SK-N-SH (cell line): ENCODE measurements around the gene ZC3H12A. TPM values are rescaled to one million over a fixed set of nuclear protein-coding genes. Genes with fewer than 3 reads are reported as not detected.

Experiments
- CTCF ChIA-PET: fragments of 300-600, 350-600 bp; formaldehyde crosslinking; extraction: SDS; loops from one replicate; lab custom pipeline; 2021; lab: Yijun Ruan, JAX
- POLR2A ChIA-PET: fragments of 350-600 bp; sonication (Branson Sonifier 250); formaldehyde crosslinking; extraction: SDS; loops from one replicate; lab custom pipeline; 2020; ENCODE audit warnings: antibody characterized with exemption, inconsistent platforms; lab: Yijun Ruan, JAX
- DNase-seq: peaks from one replicate; pipeline ENCODE4 v3.0.0; 2012
- H2AFZ ChIP-seq: fragments of 200-600 bp; sonication (generic); 2 replicates; pipeline ENCODE4 v1.8.1; 2016; ENCODE audit warnings: antibody characterized with exemption, mild to moderate bottlenecking, low read depth
- H3F3A ChIP-seq: fragments of 200-600 bp; sonication (generic); replicated peaks from 2 replicates; pipeline ENCODE3; 2016; ENCODE audit warnings: antibody characterized with exemption, mild to moderate bottlenecking; ENCODE audit not compliant: insufficient read depth
- H3K27ac ChIP-seq, 2 experiments: fragments of 200-500 bp in 1 of 2; fragments of 200-600 bp in 1 of 2; sonication (Bioruptor generic) in 1 of 2; sonication (generic), shearing (Covaris generic) in 1 of 2; 2 replicates each; pipeline versions ENCODE4 v1.5.1 to v1.6.1; 2014 to 2016; ENCODE audit warnings: low read depth in 2 of 2, inconsistent platforms in 1 of 2, low read length in 1 of 2, mild to moderate bottlenecking in 1 of 2, mixed read lengths in 1 of 2
- H3K27me3 ChIP-seq: fragments of 200-600 bp; sonication (generic), shearing (Covaris generic); 2 replicates; pipeline ENCODE4 v1.6.1; 2016; ENCODE audit warnings: mixed run types; ENCODE audit not compliant: insufficient read depth
- H3K36me3 ChIP-seq, 2 experiments: fragments of 200-500 bp in 1 of 2; fragments of 200-600 bp in 1 of 2; sonication (Bioruptor generic) in 1 of 2; sonication (generic) in 1 of 2; replicated peaks in 1 of 2; 2 replicates each; pipeline versions ENCODE3 to v1.5.1; 2014 to 2016; ENCODE audit warnings: low read length in 1 of 2, mild to moderate bottlenecking in 1 of 2; ENCODE audit not compliant: insufficient read depth in 2 of 2, control insufficient read depth in 1 of 2
- H3K4me1 ChIP-seq, 2 experiments: fragments of 200-500 bp in 1 of 2; fragments of 200-600 bp in 1 of 2; sonication (Bioruptor generic) in 1 of 2; sonication (generic), shearing (Covaris generic) in 1 of 2; 2 replicates each; pipeline versions ENCODE4 v1.5.1 to v1.6.1; 2014 to 2016; ENCODE audit warnings: low read depth in 1 of 2, low read length in 1 of 2, mixed run types in 1 of 2; ENCODE audit not compliant: insufficient read depth in 2 of 2, control insufficient read depth in 1 of 2
- H3K4me2 ChIP-seq: fragments of 200-600 bp; sonication (generic), shearing (Covaris generic); 2 replicates; pipeline ENCODE4 v1.6.1; 2017; ENCODE audit warnings: mixed run types
- H3K4me3 ChIP-seq, 2 experiments: fragments of 200-500 bp in 1 of 2; fragments of 200-600 bp in 1 of 2; sonication (Bioruptor generic) in 1 of 2; sonication (generic), shearing (Covaris generic) in 1 of 2; 2 replicates each; pipeline versions ENCODE4 v1.5.1 to v1.8.1; 2014 to 2016; ENCODE audit warnings: low read depth in 2 of 2, inconsistent platforms in 1 of 2, low read length in 1 of 2, mild to moderate bottlenecking in 1 of 2, mixed read lengths in 1 of 2, moderate library complexity in 1 of 2
- H3K79me2 ChIP-seq: fragments of 200-600 bp; sonication (generic); 2 replicates; pipeline ENCODE4 v1.8.1; 2017; ENCODE audit warnings: mild to moderate bottlenecking; ENCODE audit not compliant: insufficient read depth
- H3K9ac ChIP-seq: fragments of 200-600 bp; sonication (generic); 2 replicates; pipeline ENCODE4 v1.6.1; 2017; ENCODE audit warnings: mixed run types
- H3K9me2 ChIP-seq: fragments of 200-600 bp; sonication (generic); 2 replicates; pipeline ENCODE4 v1.6.1; 2017; ENCODE audit warnings: mixed run types
- H3K9me3 ChIP-seq: fragments of 200-600 bp; sonication (generic); 2 replicates; pipeline ENCODE4 v1.6.1; 2017; ENCODE audit warnings: mixed run types, mild to moderate bottlenecking, moderate library complexity
- H4K20me1 ChIP-seq: fragments of 200-600 bp; sonication (generic); 2 replicates; pipeline ENCODE4 v1.6.1; 2017; ENCODE audit warnings: mild to moderate bottlenecking, mixed run types; ENCODE audit not compliant: insufficient read depth
- CHD2 ChIP-seq: fragments of 150-350 bp; IDR thresholded peaks from 2 replicates; pipeline ENCODE4 v1.6.1; 2018; ENCODE audit warnings: low read length; ENCODE audit not compliant: partially characterized antibody
- ELF1 ChIP-seq: IDR thresholded peaks from 2 replicates; pipeline ENCODE4 v1.4.0; 2012
- EP300 ChIP-seq, 2 experiments: IDR thresholded peaks; 2 replicates each; pipeline versions ENCODE4 v1.4.0 to v1.6.1; 2012; ENCODE audit warnings: borderline replicate concordance in 1 of 2, low read depth in 1 of 2, low read length in 1 of 2
- FOXJ3 ChIP-seq: sonication (generic); formaldehyde crosslinking; IDR thresholded peaks from 2 replicates; pipeline ENCODE4 v1.5.1; 2020; ENCODE audit warnings: mild to moderate bottlenecking, missing genetic modification reagents
- GABPA ChIP-seq: IDR thresholded peaks from 2 replicates; pipeline ENCODE4 v1.4.0; 2012; ENCODE audit warnings: low read depth, mild to moderate bottlenecking
- JUND ChIP-seq: IDR thresholded peaks from 2 replicates; pipeline ENCODE4 v1.4.0; 2012
- NFIC ChIP-seq: IDR thresholded peaks from 2 replicates; pipeline ENCODE4 v1.4.0; 2012; ENCODE audit warnings: borderline replicate concordance
- RCOR1 ChIP-seq: fragments of 150-350 bp; IDR thresholded peaks from 2 replicates; pipeline ENCODE4 v1.6.1; 2017; ENCODE audit warnings: antibody characterized with exemption, low read length
- RXRA ChIP-seq: IDR thresholded peaks from 2 replicates; pipeline ENCODE4 v1.4.0; 2012; ENCODE audit warnings: low read depth, mild to moderate bottlenecking, borderline replicate concordance
- SIN3A ChIP-seq: IDR thresholded peaks from 2 replicates; pipeline ENCODE4 v1.6.1; 2012; ENCODE audit warnings: low read depth, mild to moderate bottlenecking, low read length, moderate library complexity, borderline replicate concordance
- SMC3 ChIP-seq: IDR thresholded peaks from 2 replicates; pipeline ENCODE4 v1.6.1; 2012; ENCODE audit warnings: low read depth, low read length, improper control_type of control experiment
- TEAD4 ChIP-seq: IDR thresholded peaks from 2 replicates; pipeline ENCODE4 v1.4.0; 2012; ENCODE audit warnings: mild to moderate bottlenecking, borderline replicate concordance; ENCODE audit not compliant: insufficient read depth
- USF2 ChIP-seq: fragments of 150-350 bp; IDR thresholded peaks from 2 replicates; pipeline ENCODE4 v1.6.1; 2017; ENCODE audit warnings: antibody characterized with exemption, low read length, low read depth, borderline replicate concordance
- WGBS: methylation state at CpG from one replicate; pipeline ENCODE4 v1.1.6; 2017; ENCODE audit warnings: low lambda C conversion rate; 5-methylcytosine and 5-hydroxymethylcytosine counted together
- polyA plus RNA-seq, 3 experiments: library from polyadenylated mRNA; depleted of rRNA; stranded (reverse); fragments of >200 nt; gene quantifications; 2 replicates each; pipeline ENCODE4 v1.2.3, GENCODE V29; 2012
- TF ChIP-seq, protein P1 (sequence below): IDR thresholded peaks from 2 replicates; pipeline ENCODE4 v1.6.1; 2012; ENCODE audit warnings: mild to moderate bottlenecking, low read depth, low read length, moderate library complexity
- TF ChIP-seq, protein P2 (sequence below): IDR thresholded peaks from 2 replicates; pipeline ENCODE4 v1.4.0; 2012; ENCODE audit warnings: low read depth, borderline replicate concordance
- TF ChIP-seq, protein P3 (sequence below): IDR thresholded peaks from 2 replicates; pipeline ENCODE4 v1.4.0; 2012; ENCODE audit warnings: low read depth, borderline replicate concordance
- TF ChIP-seq, protein P4 (sequence below): IDR thresholded peaks from 2 replicates; pipeline ENCODE4 v1.4.0; 2012; ENCODE audit warnings: low read depth

The ZC3H12A gene
- polyA plus RNA-seq, 1 of the 3 experiments (the other 2 are of a cell fraction), result 8.9 TPM

- no peaks in the 10 kb centered on the region for H3K27me3 ChIP-seq
- H4K20me1 ChIP-seq, result no peaks in the 10 kb centered on the region
- POLR2A ChIA-PET, result no interaction called here
- WGBS, result 87% methylated on average over 8 of the region's 8 CpGs
- H3K4me2 ChIP-seq, result peak overlapping the region; percentile 96
- H3K4me3 ChIP-seq, result no peak overlapping the region
- peaks cover 12 to 45% of the 10 kb centered on the region in 2 experiments for H3K36me3 ChIP-seq
- TF ChIP-seq, protein P1, sequence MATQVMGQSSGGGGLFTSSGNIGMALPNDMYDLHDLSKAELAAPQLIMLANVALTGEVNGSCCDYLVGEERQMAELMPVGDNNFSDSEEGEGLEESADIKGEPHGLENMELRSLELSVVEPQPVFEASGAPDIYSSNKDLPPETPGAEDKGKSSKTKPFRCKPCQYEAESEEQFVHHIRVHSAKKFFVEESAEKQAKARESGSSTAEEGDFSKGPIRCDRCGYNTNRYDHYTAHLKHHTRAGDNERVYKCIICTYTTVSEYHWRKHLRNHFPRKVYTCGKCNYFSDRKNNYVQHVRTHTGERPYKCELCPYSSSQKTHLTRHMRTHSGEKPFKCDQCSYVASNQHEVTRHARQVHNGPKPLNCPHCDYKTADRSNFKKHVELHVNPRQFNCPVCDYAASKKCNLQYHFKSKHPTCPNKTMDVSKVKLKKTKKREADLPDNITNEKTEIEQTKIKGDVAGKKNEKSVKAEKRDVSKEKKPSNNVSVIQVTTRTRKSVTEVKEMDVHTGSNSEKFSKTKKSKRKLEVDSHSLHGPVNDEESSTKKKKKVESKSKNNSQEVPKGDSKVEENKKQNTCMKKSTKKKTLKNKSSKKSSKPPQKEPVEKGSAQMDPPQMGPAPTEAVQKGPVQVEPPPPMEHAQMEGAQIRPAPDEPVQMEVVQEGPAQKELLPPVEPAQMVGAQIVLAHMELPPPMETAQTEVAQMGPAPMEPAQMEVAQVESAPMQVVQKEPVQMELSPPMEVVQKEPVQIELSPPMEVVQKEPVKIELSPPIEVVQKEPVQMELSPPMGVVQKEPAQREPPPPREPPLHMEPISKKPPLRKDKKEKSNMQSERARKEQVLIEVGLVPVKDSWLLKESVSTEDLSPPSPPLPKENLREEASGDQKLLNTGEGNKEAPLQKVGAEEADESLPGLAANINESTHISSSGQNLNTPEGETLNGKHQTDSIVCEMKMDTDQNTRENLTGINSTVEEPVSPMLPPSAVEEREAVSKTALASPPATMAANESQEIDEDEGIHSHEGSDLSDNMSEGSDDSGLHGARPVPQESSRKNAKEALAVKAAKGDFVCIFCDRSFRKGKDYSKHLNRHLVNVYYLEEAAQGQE, result no peak
- TF ChIP-seq, protein P2, sequence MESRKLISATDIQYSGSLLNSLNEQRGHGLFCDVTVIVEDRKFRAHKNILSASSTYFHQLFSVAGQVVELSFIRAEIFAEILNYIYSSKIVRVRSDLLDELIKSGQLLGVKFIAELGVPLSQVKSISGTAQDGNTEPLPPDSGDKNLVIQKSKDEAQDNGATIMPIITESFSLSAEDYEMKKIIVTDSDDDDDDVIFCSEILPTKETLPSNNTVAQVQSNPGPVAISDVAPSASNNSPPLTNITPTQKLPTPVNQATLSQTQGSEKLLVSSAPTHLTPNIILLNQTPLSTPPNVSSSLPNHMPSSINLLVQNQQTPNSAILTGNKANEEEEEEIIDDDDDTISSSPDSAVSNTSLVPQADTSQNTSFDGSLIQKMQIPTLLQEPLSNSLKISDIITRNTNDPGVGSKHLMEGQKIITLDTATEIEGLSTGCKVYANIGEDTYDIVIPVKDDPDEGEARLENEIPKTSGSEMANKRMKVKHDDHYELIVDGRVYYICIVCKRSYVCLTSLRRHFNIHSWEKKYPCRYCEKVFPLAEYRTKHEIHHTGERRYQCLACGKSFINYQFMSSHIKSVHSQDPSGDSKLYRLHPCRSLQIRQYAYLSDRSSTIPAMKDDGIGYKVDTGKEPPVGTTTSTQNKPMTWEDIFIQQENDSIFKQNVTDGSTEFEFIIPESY, result no peak
- no peak for TF ChIP-seq FOXJ3 (CRISPR knock-in tag)
- TF ChIP-seq, protein P3, sequence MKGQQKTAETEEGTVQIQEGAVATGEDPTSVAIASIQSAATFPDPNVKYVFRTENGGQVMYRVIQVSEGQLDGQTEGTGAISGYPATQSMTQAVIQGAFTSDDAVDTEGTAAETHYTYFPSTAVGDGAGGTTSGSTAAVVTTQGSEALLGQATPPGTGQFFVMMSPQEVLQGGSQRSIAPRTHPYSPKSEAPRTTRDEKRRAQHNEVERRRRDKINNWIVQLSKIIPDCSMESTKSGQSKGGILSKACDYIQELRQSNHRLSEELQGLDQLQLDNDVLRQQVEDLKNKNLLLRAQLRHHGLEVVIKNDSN, result no peak
- no peak for TF ChIP-seq USF2
- TF ChIP-seq RCOR1, result no peak
- no peak for TF ChIP-seq CHD2
- peaks cover 48 to 51% of the 10 kb centered on the region in 2 experiments for H3K4me1 ChIP-seq
- H3K79me2 ChIP-seq, result peaks cover 75% of the 10 kb centered on the region
- DNase-seq, result no peak
- no peaks in the 10 kb centered on the region for H3K9me2 ChIP-seq
- H3F3A ChIP-seq, result peaks cover 13% of the 10 kb centered on the region
- H3K9me3 ChIP-seq, result no peaks in the 10 kb centered on the region
- H3K27ac ChIP-seq, result peak overlapping the region in 1 of 2 experiments; percentile 96; a peak in 3 of 4 replicates
- H2AFZ ChIP-seq, result no peak overlapping the region
- H3K9ac ChIP-seq, result no peak overlapping the region
- CTCF ChIA-PET, result interaction anchor here (1.5 to 18.1 kb wide), 3 partner anchors 8 to 31 kb away, joined by 4 to 170 read pairs (median 123); no protein-coding TSS in a partner anchor
Measured at GRCh38 chr1:37478451-37478881, 4.1 kb downstream of the ZC3H12A start.

DNA sequence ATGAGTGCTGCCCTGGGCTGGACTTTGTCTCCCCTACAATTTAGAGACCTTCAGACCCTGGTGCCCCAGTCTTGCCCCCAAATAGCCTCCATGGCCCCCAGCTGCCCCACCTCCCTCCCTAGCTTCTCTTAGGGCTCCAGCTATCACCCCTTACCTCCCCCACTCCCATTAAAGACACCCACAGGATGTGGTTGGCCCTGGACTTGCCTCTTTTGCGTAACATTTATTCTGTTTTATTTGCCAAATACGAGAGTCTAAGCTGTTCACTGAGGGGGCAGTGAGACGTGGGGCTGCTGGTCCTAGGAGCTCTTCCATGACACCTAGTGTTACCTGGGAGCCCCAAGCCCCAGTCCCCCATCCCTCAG lies 4.5 kb downstream of the ZC3H12A start:
- Histone ChIP-seq H3K36me3 (peaks cover 12 to 49% of the 10 kb centered on the region in 2 experiments), H3K9me3 (no peaks in the 10 kb centered on the region), H2AFZ (no peak overlapping the region), H3K4me3 (no peak overlapping the region), H3K4me1 (peaks cover 44 to 50% of the 10 kb centered on the region in 2 experiments), H4K20me1 (no peaks in the 10 kb centered on the region), H3K27ac (peak overlapping the region in 1 of 2 experiments; percentile 56; a peak in 3 of 4 replicates), H3F3A (peaks cover 13% of the 10 kb centered on the region), H3K4me2 (peak overlapping the region; percentile 96), H3K9ac (peak overlapping the region; percentile 60), H3K9me2 (no peaks in the 10 kb centered on the region), H3K27me3 (no peaks in the 10 kb centered on the region), H3K79me2 (peaks cover 71% of the 10 kb centered on the region)
- DNase-seq, result no peak
- WGBS, result 50% methylated on average over 3 of the region's 3 CpGs
- ChIA-PET POLR2A (no interaction called here), CTCF (interaction anchor here (1.2 to 18.1 kb wide), 4 partner anchors 7 to 30 kb away, joined by 3 to 170 read pairs (median 64); no protein-coding TSS in a partner anchor)
- TF ChIP-seq ELF1, result no peak
- TF ChIP-seq, protein P4, sequence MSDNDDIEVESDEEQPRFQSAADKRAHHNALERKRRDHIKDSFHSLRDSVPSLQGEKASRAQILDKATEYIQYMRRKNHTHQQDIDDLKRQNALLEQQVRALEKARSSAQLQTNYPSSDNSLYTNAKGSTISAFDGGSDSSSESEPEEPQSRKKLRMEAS, result no peak
- no peak for TF ChIP-seq JUND
- no peak for TF ChIP-seq SIN3A
- TF ChIP-seq SMC3, result no peak
- TF ChIP-seq GABPA, result no peak
- no peak for TF ChIP-seq EP300 (IDR thresholded peaks at IDR 0.05; ENCODE audit: borderline replicate concordance in 1 of 2, low read depth in 1 of 2, low read length in 1 of 2)
- TF ChIP-seq, protein P2, result no peak
- no peak for TF ChIP-seq RXRA
- TF ChIP-seq TEAD4, result no peak
- no peak for TF ChIP-seq NFIC
